Mesothelial cell of epicardium (in vitro differentiated cells): ENCODE results near the gene KRTAP3-3. TPM values are rescaled to one million over a fixed set of nuclear protein-coding genes. Genes with fewer than 3 reads are reported as not detected.
"Not testable (repeated sequence)": the region's sequence is repeated elsewhere in the genome, so short reads cannot be mapped to it uniquely, and the experiment has no call there.

ENCODE experiments used
- DNase-seq, 2 experiments: peaks; one replicate each; pipeline ENCODE4 v3.0.0; 2021; ENCODE audit warnings: low spot score in 2 of 2; ENCODE audit not compliant: unreplicated experiment in 2 of 2
- H3K27ac Mint-ChIP-seq: 2 replicates; pipeline ENCODE4 v1.8.0; 2021; ENCODE audit warnings: mixed read lengths
- H3K27me3 Mint-ChIP-seq: 2 replicates; pipeline ENCODE4 v1.8.0; 2021; ENCODE audit warnings: low read depth, mixed read lengths
- H3K36me3 Mint-ChIP-seq: 2 replicates; pipeline ENCODE4 v1.8.0; 2021; ENCODE audit warnings: mixed read lengths
- H3K4me1 Mint-ChIP-seq: 2 replicates; pipeline ENCODE4 v1.8.0; 2021; ENCODE audit warnings: mixed read lengths
- H3K4me3 Mint-ChIP-seq: 2 replicates; pipeline ENCODE4 v1.8.0; 2021; ENCODE audit warnings: mild to moderate bottlenecking, moderate library complexity, mixed read lengths
- H3K9me3 Mint-ChIP-seq: 2 replicates; pipeline ENCODE4 v1.8.0; 2021; ENCODE audit warnings: mixed read lengths
- CTCF ChIP-seq: fragments of 200-600 bp; sonication (generic); IDR thresholded peaks from one replicate; pipeline ENCODE4 v1.5.0; 2021; ENCODE audit warnings: antibody characterized with exemption; ENCODE audit not compliant: unreplicated experiment
- total RNA-seq: library from RNA; stranded (reverse); gene quantifications from 3 replicates; pipeline ENCODE4 v1.2.1, GENCODE V29; 2021

KRTAP3-3 gene
- total RNA-seq, 1 donor from 2014 or later = not detected

DNA sequence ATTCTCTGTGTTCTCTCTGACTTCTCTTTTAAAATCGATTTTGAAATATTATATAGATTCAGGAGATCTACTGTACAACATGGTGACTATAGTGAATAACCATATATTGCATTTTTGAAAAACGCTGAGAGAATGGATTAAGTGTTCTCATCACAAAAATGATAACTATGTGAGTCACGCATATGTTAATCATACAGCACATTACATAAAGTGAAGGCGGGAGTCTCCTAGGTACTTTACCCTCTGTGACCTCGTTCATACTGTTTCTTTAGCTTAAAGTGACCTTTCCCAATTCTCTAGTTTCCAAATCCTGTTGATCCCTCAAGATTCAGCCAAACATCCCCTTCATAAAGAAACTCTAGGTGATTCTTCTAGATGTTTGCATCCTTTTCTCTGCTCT, 8.8 kb upstream of the KRTAP3-3 start:
- no peak for TF ChIP-seq CTCF
- Mint-ChIP-seq H3K36me3 (no peaks in the 10 kb centered on the region), H3K27ac (peak overlapping the region; percentile 77), H3K27me3 (no peaks in the 10 kb centered on the region), H3K9me3 (peaks cover 3% of the 10 kb centered on the region), H3K4me1 (peaks cover 17% of the 10 kb centered on the region), H3K4me3 (no peak overlapping the region)
- no peak for DNase-seq

DNA sequence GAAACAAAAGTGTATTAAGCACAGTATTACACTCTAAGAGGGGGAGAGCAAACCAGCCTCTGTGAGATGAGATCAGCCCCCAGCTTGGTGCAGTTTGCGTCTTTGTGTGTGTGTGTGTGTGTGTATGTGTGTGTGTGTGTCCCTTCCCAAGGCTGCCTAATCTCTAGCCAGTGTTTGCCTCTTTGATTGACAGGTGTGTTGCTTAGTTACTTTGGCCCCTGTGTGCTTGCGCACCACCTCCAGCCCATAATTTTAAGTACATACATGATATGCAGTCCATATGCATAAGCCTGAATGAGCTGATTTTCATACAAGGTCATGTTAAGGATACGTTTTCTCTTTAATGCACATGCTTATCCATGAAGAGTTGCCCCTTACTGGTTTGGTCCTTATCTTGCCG, 7.8 kb upstream of the KRTAP3-3 start:
- no peak for TF ChIP-seq CTCF
- no peak overlapping the region for H3K27ac Mint-ChIP-seq
- DNase-seq = no peak
- H3K27me3 Mint-ChIP-seq = no peaks in the 10 kb centered on the region
- peaks cover 26% of the 10 kb centered on the region for H3K4me1 Mint-ChIP-seq
- H3K36me3 Mint-ChIP-seq = no peaks in the 10 kb centered on the region
- H3K9me3 Mint-ChIP-seq = peaks cover 3% of the 10 kb centered on the region
- H3K4me3 Mint-ChIP-seq = no peak overlapping the region

GRCh38 chr17:40999563-40999962, 5.6 kb upstream of the KRTAP3-3 start, which contains the start of gene KRTAP3-2:
Gene KRTAP3-2, minus strand, starts transcription at chr17:40999906. Its CDS starts 53 bp downstream, at chr17:40999853.
- not testable (repeated sequence) for H3K4me3 Mint-ChIP-seq, H3K36me3 Mint-ChIP-seq, H3K9me3 Mint-ChIP-seq, DNase-seq, H3K27ac Mint-ChIP-seq, H3K27me3 Mint-ChIP-seq
- peaks cover 22% of the 10 kb centered on the region for H3K4me1 Mint-ChIP-seq

GRCh38 chr17:40997361-40997760, 3.4 kb upstream of the KRTAP3-3 start:
- Mint-ChIP-seq H3K4me3 (no peak overlapping the region), H3K9me3 (peaks cover 6% of the 10 kb centered on the region), H3K36me3 (no peaks in the 10 kb centered on the region), H3K27me3 (no peaks in the 10 kb centered on the region), H3K4me1 (peaks cover 11% of the 10 kb centered on the region), H3K27ac (no peak overlapping the region)
- no peak for TF ChIP-seq CTCF
- DNase-seq = no peak

DNA sequence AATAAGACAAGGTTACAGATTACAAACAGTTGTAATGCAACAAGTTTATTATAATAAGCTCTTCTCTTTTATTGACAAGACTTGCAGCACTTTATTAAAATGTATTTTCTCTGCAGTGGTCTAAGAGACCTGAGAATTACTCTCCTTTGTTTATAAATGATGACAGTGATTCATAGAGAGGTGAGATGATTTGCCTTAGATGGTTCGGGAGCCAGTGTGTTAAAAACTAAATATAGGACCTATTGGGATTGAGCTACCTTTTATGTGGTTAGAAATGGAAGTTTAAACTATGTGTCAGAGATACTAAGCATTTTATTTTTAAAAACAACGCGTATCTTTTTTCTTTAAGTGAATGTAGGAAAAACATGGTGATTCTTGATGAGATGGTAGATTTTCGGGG, 2.9 kb upstream of the KRTAP3-3 start:
- Mint-ChIP-seq H3K4me1 (peaks cover 10% of the 10 kb centered on the region), H3K36me3 (no peaks in the 10 kb centered on the region), H3K27ac (no peak overlapping the region), H3K4me3 (no peak overlapping the region), H3K27me3 (no peaks in the 10 kb centered on the region), H3K9me3 (peaks cover 6% of the 10 kb centered on the region)
- TF ChIP-seq CTCF = no peak
- DNase-seq = no peak

DNA sequence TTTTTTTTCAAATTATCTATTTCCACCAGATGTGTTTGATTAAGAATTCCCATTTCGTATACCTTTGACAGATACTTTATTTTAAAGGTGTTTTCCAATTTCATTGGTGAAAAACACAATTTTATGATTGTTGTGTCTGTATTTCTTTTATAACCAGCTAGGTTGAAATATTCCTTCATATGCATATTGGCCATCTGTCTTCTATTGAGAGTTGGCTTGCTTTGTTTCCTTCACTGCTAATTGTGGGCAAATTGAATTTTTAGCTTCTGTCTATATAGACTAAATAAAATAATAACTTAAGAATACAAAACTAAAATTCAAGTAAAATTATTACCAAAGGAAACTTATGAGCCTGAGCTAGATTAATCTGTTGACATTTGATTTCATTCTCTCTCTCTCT, 1.2 kb upstream of the KRTAP3-3 start:
- Mint-ChIP-seq H3K4me3 (no peak overlapping the region), H3K27ac (no peak overlapping the region), H3K4me1 (peaks cover 10% of the 10 kb centered on the region), H3K27me3 (no peaks in the 10 kb centered on the region), H3K9me3 (peaks cover 8% of the 10 kb centered on the region), H3K36me3 (no peaks in the 10 kb centered on the region)
- TF ChIP-seq CTCF = no peak
- DNase-seq = no peak
